GM19397 (cell line): Measurements from ENCODE around the gene ADAMTS17.

Experiments
- ATAC-seq: cut with Tn5 transposase; IDR thresholded peaks from one replicate; pipeline ENCODE4 v1.9.1; 2021; ENCODE audit warnings: mild to moderate bottlenecking, moderate library complexity; ENCODE audit not compliant: unreplicated experiment

Gene ADAMTS17

GRCh38 chr15:100033140-100033857 is 308.5 kb downstream of the ADAMTS17 start:
- no peak for ATAC-seq

- no peak for ATAC-seq
Observed at GRCh38 chr15:100032358-100033085, 309.3 kb downstream of the ADAMTS17 start.

DNA sequence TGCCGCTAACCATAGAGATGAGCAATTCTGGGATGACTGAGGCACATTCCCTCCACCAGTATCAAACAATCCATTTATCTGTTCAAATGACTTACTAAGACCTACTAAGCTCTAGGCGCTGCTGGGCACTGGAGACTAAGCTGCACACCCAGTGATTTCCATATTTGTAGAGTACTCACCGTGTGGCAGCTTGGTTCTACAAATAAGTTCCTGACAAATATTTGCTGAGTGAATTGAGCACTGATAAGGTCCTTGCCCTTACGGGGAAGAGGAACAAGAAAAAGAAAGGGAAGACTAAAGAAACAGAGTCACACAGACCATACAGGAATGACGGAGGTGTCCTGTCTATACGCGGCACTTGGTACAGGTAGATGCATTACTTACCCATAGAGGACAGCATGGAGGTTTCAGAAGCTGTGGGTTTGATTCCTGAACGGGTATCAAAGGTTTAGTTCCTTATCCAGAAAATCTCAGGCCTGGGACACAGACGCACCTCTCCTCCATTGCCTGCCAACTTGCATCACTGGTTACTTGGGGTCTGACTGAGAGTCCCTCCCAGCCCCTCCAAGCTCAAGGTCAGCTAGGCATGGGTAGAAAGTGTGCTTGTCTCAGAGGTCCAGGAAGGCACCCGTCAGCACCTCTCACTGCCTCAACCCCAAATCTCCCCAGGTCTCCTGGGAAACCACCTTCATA is 310.0 kb downstream of the ADAMTS17 start:
- no peak for ATAC-seq

- ATAC-seq: no peak
Observed at GRCh38 chr15:100030586-100031229, 311.1 kb downstream of the ADAMTS17 start.

DNA sequence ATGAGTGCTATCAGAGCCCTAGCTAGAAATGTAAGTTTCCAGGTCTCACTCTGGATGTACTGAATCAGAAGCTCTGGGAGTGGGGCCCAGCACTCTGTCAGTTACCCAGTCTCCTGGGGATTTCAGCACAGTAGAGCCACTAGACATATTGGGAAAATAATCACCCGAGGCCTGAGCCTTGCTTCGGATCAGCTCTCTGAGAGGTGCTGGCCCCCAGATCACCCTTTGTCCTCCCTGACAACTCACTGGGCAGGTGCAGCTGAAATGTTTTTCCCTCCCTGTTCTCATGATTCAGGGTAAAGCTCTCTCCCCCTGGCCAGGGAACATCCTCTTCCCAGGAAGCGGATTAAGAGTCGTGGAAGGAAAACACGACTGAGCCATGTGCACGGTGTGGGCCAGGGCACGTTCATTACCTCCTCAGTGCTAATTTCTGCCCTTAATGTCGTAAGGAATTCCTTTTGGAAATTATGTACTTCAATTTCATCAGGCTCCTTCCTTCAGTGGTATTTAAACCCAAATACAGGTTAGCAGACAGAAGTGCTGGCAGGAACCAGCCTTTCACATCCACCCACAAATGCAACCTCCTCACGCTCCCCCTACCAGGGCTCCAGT is 311.8 kb downstream of the ADAMTS17 start:
- no peak for ATAC-seq

- ATAC-seq: no peak
Observed at GRCh38 chr15:100029045-100029444, 312.7 kb downstream of the ADAMTS17 start.

DNA sequence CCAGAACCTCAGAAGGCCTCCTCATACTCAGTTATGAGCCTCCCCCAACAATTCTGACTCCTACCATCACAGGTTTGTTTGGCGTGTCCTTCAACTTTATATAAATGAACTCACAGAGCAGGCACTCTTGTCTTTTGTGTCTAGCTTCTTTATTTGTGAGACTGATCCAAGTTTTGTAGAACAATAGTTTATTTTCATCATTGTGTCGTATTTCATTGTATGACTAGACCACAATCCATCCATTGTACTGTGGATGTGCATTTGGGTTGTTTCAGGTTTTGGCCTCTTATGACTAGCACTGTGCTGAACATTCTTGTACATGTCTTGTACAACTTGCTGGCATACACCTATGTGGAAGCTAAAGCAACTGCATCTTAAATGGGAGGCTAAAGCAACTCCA is 315.7 kb downstream of the ADAMTS17 start:
- ATAC-seq: no peak

- no peak for ATAC-seq
Observed at GRCh38 chr15:100022806-100023205, 319.0 kb downstream of the ADAMTS17 start.

GRCh38 chr15:100022391-100022790 is 319.4 kb downstream of the ADAMTS17 start:
- no peak for ATAC-seq

- ATAC-seq: no peak
Observed at GRCh38 chr15:100021653-100022052, 320.1 kb downstream of the ADAMTS17 start.

DNA sequence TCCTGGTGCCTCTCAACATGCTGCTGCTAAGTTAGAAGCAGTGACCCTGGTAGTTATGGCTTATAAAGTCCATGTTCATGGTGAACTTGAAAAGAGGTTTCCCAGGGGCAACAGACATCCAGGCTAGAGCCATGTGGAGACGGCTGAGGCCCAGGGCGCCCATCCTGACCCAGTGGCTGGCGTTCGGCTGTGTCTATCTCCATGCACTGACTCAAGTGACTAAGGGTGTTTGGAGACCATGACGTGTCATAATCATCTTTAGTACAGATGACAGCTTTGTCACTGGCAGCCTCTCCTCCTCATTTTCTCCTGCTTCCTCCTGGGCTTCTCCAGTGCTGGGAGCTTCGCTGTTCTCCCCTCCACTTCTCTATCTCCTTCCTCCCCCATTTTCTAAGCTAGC is 321.2 kb downstream of the ADAMTS17 start:
- no peak for ATAC-seq

GRCh38 chr15:100020189-100020588 is 321.6 kb downstream of the ADAMTS17 start:
- no peak for ATAC-seq

GRCh38 chr15:100019601-100020000 is 322.2 kb downstream of the ADAMTS17 start:
- no peak for ATAC-seq

DNA sequence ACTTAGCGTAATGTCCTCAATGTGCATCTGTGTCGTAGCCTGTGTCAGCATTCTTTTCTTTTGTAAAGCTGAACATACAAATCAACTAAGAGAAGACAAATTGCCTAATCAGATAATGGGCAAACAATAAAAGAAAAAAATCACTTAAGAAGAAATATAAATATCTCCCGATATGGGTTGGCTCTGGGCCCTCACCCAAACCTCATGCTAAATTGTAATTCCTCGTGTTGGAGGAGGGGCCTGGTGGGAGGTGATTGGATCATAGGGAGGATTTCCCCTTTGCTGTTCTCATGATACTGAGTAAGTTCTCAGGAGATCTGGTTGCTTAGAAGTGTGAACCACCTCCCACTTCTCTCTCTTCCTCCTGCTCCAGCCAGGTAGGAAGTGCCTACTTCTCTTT is 323.6 kb downstream of the ADAMTS17 start:
- ATAC-seq: no peak

DNA sequence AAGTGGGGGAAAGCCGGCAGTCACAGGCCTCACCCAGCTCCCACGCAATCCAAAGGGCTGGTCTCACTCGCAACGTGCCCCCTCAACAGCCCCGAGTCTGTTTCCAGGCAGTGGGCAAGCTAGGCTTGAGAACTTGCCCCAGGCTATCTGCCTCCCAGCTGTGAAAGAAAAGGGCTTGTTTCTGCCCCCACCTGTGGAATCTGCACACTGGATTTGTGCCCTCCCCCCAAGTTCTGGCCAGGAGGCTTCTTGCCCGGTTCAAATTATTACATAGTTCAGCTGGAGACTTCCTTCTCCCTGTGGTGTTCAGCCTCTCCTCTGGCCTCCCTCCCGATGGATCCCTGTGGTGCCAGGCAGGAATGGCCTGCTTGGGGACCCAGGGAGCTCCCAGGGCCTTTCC is 324.6 kb downstream of the ADAMTS17 start:
- no peak for ATAC-seq

DNA sequence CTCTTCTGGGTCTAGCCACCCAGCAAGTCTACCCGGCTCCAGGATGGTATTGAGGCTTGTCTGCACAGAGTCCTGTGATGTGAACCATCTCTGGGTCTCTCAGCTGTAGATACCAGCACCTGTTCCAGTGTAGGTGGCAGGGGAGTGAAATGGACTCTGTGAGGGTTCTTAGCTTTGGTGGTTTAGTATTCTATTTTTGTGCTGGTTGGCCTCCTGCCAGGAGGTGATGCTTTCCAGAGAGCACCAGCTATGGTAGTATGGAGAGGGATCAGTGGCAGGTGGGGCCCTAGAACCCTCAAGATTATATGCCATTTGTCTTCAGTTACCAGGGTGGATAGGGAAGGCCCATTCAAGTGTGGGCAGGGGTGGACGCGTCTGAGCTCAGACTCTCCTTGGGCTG is 325.1 kb downstream of the ADAMTS17 start:
- no peak for ATAC-seq

GRCh38 chr15:100011235-100011634 is 330.5 kb downstream of the ADAMTS17 start:
- no peak for ATAC-seq

- no peak for ATAC-seq
Observed at GRCh38 chr15:100009372-100009771, 332.4 kb downstream of the ADAMTS17 start.

DNA sequence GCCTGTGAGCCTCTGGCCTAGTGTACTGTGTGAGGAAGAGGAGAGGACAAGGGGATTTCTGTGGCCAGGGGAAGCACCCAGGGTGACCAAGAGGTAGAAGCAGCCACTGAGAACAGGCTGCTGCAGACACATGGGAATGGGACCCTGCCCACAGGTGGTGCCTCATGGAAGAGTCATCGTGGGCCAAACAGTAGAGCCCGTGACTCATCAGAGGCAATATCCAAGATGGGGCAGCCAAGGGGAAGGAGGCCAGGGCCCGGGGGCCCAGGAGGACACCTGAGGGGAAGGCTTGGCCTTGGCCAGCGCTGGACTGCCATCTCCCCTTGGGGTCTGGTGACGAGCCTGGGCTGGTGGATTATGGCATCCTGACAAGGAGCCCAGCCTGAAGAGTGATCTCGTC is 333.5 kb downstream of the ADAMTS17 start:
- ATAC-seq: no peak

GRCh38 chr15:100007609-100008008 is 334.2 kb downstream of the ADAMTS17 start:
- ATAC-seq: no peak

GRCh38 chr15:100005715-100006114 is 336.1 kb downstream of the ADAMTS17 start:
- ATAC-seq: no peak
